Osteocyte (in vitro differentiated cells): ENCODE measurements around the gene GPD1L. TPM values are rescaled to one million over a fixed set of nuclear protein-coding genes. Genes with fewer than 3 reads are reported as not detected.

Experiments used
- DNase-seq: peaks from one replicate; pipeline ENCODE4 v3.0.0; 2021; ENCODE audit warnings: mixed read lengths; ENCODE audit not compliant: unreplicated experiment; ENCODE audit errors: extremely low spot score
- H3K27ac Mint-ChIP-seq: one replicate; pipeline ENCODE4 v1.8.0; 2021; ENCODE audit warnings: mild to moderate bottlenecking, mixed read lengths; ENCODE audit not compliant: unreplicated experiment
- H3K27me3 Mint-ChIP-seq: one replicate; pipeline ENCODE4 v1.8.0; 2021; ENCODE audit warnings: mixed read lengths; ENCODE audit not compliant: unreplicated experiment
- H3K36me3 Mint-ChIP-seq: one replicate; pipeline ENCODE4 v1.8.0; 2021; ENCODE audit warnings: mixed read lengths; ENCODE audit not compliant: unreplicated experiment
- H3K4me1 Mint-ChIP-seq: one replicate; pipeline ENCODE4 v1.8.0; 2021; ENCODE audit warnings: mixed read lengths; ENCODE audit not compliant: unreplicated experiment
- H3K4me3 Mint-ChIP-seq: one replicate; pipeline ENCODE4 v1.8.0; 2021; ENCODE audit warnings: mild to moderate bottlenecking, moderate library complexity, mixed read lengths; ENCODE audit not compliant: unreplicated experiment
- H3K9me3 Mint-ChIP-seq: one replicate; pipeline ENCODE4 v1.8.0; 2021; ENCODE audit warnings: mixed read lengths; ENCODE audit not compliant: unreplicated experiment
- CTCF ChIP-seq: fragments of 200-600 bp; sonication (generic); IDR thresholded peaks from 2 replicates; pipeline ENCODE4 v1.5.0; 2021; ENCODE audit warnings: antibody characterized with exemption, mild to moderate bottlenecking, moderate library complexity
- total RNA-seq: library from RNA; stranded (reverse); gene quantifications from 2 replicates; pipeline ENCODE4 v1.2.1, GENCODE V29; 2021

Gene GPD1L
- total RNA-seq, 1 donor from 2014 or later, result 9.1 TPM

- Mint-ChIP-seq H3K27ac (no peak overlapping the region), H3K9me3 (no peaks in the 10 kb centered on the region), H3K4me1 (peaks cover 4% of the 10 kb centered on the region), H3K27me3 (peaks cover 17% of the 10 kb centered on the region), H3K4me3 (no peak overlapping the region), H3K36me3 (no peaks in the 10 kb centered on the region)
- DNase-seq, result no peak
- TF ChIP-seq CTCF, result no peak
These were observed 28.9 kb upstream of the GPD1L start for GRCh38 chr3:32077260-32078084.

GRCh38 chr3:32078085-32078634 is 28.3 kb upstream of the GPD1L start:
- peaks cover 24% of the 10 kb centered on the region for H3K27me3 Mint-ChIP-seq
- H3K27ac Mint-ChIP-seq, result no peak overlapping the region
- no peak for DNase-seq
- no peak for TF ChIP-seq CTCF
- H3K4me1 Mint-ChIP-seq, result peaks cover 4% of the 10 kb centered on the region
- no peak overlapping the region for H3K4me3 Mint-ChIP-seq
- H3K36me3 Mint-ChIP-seq, result no peaks in the 10 kb centered on the region
- no peaks in the 10 kb centered on the region for H3K9me3 Mint-ChIP-seq

GRCh38 chr3:32078864-32079263 is 27.6 kb upstream of the GPD1L start:
- H3K27ac Mint-ChIP-seq, result no peak overlapping the region
- H3K36me3 Mint-ChIP-seq, result no peaks in the 10 kb centered on the region
- H3K9me3 Mint-ChIP-seq, result no peaks in the 10 kb centered on the region
- peaks cover 4% of the 10 kb centered on the region for H3K4me1 Mint-ChIP-seq
- H3K4me3 Mint-ChIP-seq, result no peak overlapping the region
- H3K27me3 Mint-ChIP-seq, result peaks cover 29% of the 10 kb centered on the region
- no peak for TF ChIP-seq CTCF
- DNase-seq, result no peak

GRCh38 chr3:32082721-32083120 is 23.7 kb upstream of the GPD1L start:
- no peaks in the 10 kb centered on the region for H3K36me3 Mint-ChIP-seq
- no peak overlapping the region for H3K4me3 Mint-ChIP-seq
- H3K27me3 Mint-ChIP-seq, result peaks cover 29% of the 10 kb centered on the region
- no peak overlapping the region for H3K27ac Mint-ChIP-seq
- no peak for DNase-seq
- no peaks in the 10 kb centered on the region for H3K9me3 Mint-ChIP-seq
- no peaks in the 10 kb centered on the region for H3K4me1 Mint-ChIP-seq
- TF ChIP-seq CTCF, result no peak

- no peak for TF ChIP-seq CTCF
- H3K4me1 Mint-ChIP-seq, result no peaks in the 10 kb centered on the region
- no peak overlapping the region for H3K27ac Mint-ChIP-seq
- DNase-seq, result no peak
- peaks cover 4% of the 10 kb centered on the region for H3K9me3 Mint-ChIP-seq
- H3K4me3 Mint-ChIP-seq, result no peak overlapping the region
- peaks cover 29% of the 10 kb centered on the region for H3K27me3 Mint-ChIP-seq
- no peaks in the 10 kb centered on the region for H3K36me3 Mint-ChIP-seq
These were observed 22.6 kb upstream of the GPD1L start for GRCh38 chr3:32083702-32084270.
